ENCODE data around the gene NFS1.
"Not testable (repeated sequence)": the region's sequence is repeated elsewhere in the genome, so short reads cannot be mapped to it uniquely, and the experiment has no call there.

GRCh38 chr20:35713120-35713519, 14.0 kb upstream of the NFS1 start:
- TF ChIP-seq CTCF (IDR thresholded peaks at IDR 0.05); POLR2A (IDR thresholded peaks at IDR 0.05; ENCODE audit: low read depth); EP300 (IDR thresholded peaks at IDR 0.05): not testable (repeated sequence)

All from esophagus muscularis mucosa (tissue), 4 donors.